ENCODE measurements around the gene SLC10A7.

The SLC10A7 gene

DNA sequence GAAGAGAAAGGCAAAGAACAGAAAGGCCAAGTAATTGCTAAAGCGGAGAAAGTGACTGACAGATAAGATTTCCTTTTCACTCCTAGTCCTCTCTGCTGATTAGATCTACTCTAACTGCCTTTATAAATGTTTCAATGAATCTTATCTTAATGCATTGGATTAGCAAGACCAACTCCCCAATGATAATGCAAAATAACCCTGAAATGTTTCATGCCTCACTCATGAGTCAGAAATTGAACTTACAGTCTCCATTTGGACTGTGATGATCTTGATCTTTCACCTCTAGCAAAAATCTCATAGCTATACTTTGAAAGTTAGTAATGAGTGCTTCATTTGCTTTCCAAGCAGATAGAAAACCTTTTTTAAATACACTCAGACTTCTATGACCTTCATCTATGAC, 26.5 kb downstream of the SLC10A7 start:
- no peaks in the 10 kb centered on the region for H3K27me3 Mint-ChIP-seq (ENCODE audit: low read depth)
- peaks cover 4% of the 10 kb centered on the region for H3K36me3 Mint-ChIP-seq (ENCODE audit: low read depth)
- H3K9me3 Mint-ChIP-seq, result no peaks in the 10 kb centered on the region
- no peak overlapping the region for H3K4me3 Mint-ChIP-seq
- no peak overlapping the region for H3K27ac Mint-ChIP-seq
- H3K4me1 Mint-ChIP-seq, result no peaks in the 10 kb centered on the region
- TF ChIP-seq, protein P1, sequence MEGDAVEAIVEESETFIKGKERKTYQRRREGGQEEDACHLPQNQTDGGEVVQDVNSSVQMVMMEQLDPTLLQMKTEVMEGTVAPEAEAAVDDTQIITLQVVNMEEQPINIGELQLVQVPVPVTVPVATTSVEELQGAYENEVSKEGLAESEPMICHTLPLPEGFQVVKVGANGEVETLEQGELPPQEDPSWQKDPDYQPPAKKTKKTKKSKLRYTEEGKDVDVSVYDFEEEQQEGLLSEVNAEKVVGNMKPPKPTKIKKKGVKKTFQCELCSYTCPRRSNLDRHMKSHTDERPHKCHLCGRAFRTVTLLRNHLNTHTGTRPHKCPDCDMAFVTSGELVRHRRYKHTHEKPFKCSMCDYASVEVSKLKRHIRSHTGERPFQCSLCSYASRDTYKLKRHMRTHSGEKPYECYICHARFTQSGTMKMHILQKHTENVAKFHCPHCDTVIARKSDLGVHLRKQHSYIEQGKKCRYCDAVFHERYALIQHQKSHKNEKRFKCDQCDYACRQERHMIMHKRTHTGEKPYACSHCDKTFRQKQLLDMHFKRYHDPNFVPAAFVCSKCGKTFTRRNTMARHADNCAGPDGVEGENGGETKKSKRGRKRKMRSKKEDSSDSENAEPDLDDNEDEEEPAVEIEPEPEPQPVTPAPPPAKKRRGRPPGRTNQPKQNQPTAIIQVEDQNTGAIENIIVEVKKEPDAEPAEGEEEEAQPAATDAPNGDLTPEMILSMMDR (IDR thresholded peaks at IDR 0.05; ENCODE audit: unreplicated experiment in 3 of 3), result no peak

DNA sequence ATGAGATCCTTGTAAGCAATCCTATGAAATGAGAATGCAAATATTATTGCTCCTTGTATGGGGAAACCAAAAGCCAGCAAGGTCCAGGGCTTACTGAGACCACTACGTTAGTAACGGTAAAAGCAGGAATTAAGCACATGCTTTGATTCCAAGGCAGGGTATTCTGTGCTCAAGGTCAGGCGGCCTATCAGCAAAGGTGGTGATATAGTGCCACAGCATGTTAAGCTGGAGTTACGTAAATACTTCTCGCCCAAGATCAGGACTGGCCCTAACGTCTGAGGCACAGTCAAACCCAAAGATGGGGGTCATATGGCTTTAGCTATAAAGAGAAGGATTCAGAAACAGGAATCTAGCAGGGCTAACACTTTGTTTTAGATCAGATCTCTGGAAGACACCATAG, 27.6 kb downstream of the SLC10A7 start:
- TF ChIP-seq, protein P1 (IDR thresholded peaks at IDR 0.05; ENCODE audit: unreplicated experiment in 3 of 3), result no peak
- H3K36me3 Mint-ChIP-seq (ENCODE audit: low read depth), result peaks cover 4% of the 10 kb centered on the region
- no peak overlapping the region for H3K4me3 Mint-ChIP-seq
- no peaks in the 10 kb centered on the region for H3K9me3 Mint-ChIP-seq
- H3K4me1 Mint-ChIP-seq, result no peaks in the 10 kb centered on the region
- H3K27ac Mint-ChIP-seq, result no peak overlapping the region
- H3K27me3 Mint-ChIP-seq (ENCODE audit: low read depth), result no peaks in the 10 kb centered on the region

DNA sequence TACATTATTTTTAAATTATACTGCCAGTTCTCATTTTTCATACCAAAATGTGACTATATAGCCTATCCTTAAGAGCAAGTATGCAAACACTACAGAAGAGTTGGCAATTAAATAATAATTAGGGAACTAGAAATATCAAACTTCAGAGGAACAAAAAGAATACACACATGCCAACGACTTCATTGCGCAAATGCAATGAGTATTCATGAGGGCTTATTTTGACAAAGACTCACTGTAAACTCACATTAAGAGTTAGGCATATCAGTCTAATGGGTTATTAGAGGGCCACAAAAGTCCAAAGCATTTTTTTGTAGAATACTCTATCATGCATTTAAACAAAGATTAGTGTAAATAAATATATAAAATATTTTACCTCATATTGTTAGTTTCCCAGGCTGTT, 31.6 kb downstream of the SLC10A7 start:
- H3K4me3 Mint-ChIP-seq, result no peak overlapping the region
- TF ChIP-seq, protein P1 (IDR thresholded peaks at IDR 0.05; ENCODE audit: unreplicated experiment in 3 of 3), result no peak
- H3K27ac Mint-ChIP-seq, result no peak overlapping the region
- H3K4me1 Mint-ChIP-seq, result peaks cover 5% of the 10 kb centered on the region
- no peaks in the 10 kb centered on the region for H3K9me3 Mint-ChIP-seq
- no peaks in the 10 kb centered on the region for H3K27me3 Mint-ChIP-seq (ENCODE audit: low read depth)
- peaks cover 15% of the 10 kb centered on the region for H3K36me3 Mint-ChIP-seq (ENCODE audit: low read depth)

DNA sequence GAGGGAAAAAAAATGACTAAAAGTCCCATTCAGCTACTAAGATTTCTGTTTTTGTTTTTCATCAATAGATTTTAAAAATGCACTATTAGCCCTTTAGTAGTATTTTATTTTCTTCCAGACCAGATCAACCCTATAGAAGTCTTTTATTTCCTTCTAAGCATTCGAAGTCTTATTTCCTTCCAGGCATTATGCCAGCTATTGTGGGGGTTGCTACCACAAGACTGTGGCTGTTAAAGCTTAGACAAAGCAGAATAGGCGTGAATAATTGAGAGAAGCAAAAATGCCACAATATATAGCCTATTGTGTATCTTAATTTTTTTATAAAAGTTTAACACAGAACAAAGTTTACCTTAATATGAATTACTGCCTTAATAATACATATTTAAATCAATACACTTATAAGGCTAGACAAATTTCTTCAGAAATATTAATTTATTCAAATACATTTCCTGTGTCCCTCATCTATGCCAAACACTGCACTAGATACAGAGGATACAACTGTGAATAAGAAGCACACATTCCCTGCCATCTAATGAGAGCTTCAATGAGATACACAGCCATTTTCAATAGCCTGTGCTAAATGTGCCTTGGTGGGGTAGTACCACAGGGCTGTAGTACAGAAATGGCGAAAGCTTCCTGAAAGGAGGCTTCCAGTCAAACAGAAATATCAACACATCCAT, 33.1 kb downstream of the SLC10A7 start:
- TF ChIP-seq, protein P1 (IDR thresholded peaks at IDR 0.05; ENCODE audit: unreplicated experiment in 3 of 3), result no peak
- Mint-ChIP-seq H3K4me1 (peaks cover 5% of the 10 kb centered on the region), H3K4me3 (no peak overlapping the region), H3K9me3 (peaks cover 2% of the 10 kb centered on the region), H3K36me3 (ENCODE audit: low read depth) (peaks cover 17% of the 10 kb centered on the region), H3K27me3 (ENCODE audit: low read depth) (no peaks in the 10 kb centered on the region), H3K27ac (no peak overlapping the region)

DNA sequence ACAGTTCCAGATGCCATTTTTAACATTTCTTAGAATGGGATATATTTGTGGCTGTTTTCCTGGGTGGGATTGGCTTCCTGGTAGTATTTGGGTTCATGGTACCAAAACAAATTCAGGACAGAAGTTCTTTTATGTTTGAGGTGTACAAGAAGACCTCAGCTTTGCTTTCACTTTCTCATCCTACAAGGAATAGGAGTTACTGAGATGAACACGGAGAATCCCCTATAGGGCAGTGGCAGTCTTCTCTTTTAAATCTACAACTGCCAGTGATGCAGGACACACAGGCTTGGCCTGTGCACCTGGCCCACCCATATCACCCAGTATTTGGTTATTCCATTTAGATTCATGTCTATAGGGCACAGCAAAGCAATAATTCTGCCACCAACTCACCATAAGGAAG, 35.2 kb downstream of the SLC10A7 start:
- Mint-ChIP-seq H3K36me3 (ENCODE audit: low read depth) (peaks cover 36% of the 10 kb centered on the region), H3K27ac (no peak overlapping the region), H3K4me1 (peaks cover 5% of the 10 kb centered on the region), H3K9me3 (peaks cover 20% of the 10 kb centered on the region), H3K27me3 (ENCODE audit: low read depth) (no peaks in the 10 kb centered on the region), H3K4me3 (no peak overlapping the region)
- TF ChIP-seq, protein P1 (IDR thresholded peaks at IDR 0.05; ENCODE audit: unreplicated experiment in 3 of 3), result no peak

DNA sequence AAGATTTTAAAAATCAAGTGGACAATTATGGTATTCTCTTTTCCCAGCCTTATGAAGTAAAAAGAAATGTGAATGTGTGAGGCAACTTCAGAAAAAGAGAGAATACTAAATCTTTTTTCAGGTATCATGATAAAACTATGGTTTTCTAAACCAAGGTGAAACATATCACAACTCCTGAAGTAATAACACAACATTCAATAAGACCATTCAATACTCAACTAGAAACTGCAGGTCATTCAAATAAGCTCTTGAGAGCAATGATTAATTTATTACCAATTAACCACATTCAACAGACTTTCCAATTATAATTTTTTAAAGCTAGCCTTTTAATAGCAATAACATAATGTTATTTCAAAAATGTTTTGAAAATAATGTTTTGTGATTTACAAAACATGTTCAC, 35.8 kb downstream of the SLC10A7 start:
- TF ChIP-seq, protein P1 (IDR thresholded peaks at IDR 0.05; ENCODE audit: unreplicated experiment in 3 of 3), result no peak
- no peak overlapping the region for H3K4me3 Mint-ChIP-seq
- H3K36me3 Mint-ChIP-seq (ENCODE audit: low read depth), result peaks cover 35% of the 10 kb centered on the region
- peaks cover 20% of the 10 kb centered on the region for H3K9me3 Mint-ChIP-seq
- H3K27me3 Mint-ChIP-seq (ENCODE audit: low read depth), result no peaks in the 10 kb centered on the region
- H3K27ac Mint-ChIP-seq, result no peak overlapping the region
- peaks cover 5% of the 10 kb centered on the region for H3K4me1 Mint-ChIP-seq

All from nephron (organoid).